Sigmoid colon (tissue), 7 donors: ENCODE results near the gene KCNJ5. TPM values are rescaled to one million over a fixed set of nuclear protein-coding genes. Genes with fewer than 3 reads are reported as not detected.

Experiments
- DNase-seq: peaks from one replicate; pipeline ENCODE4 v3.0.0-alpha.2; 2019
- H3K27ac ChIP-seq, 4 donors: fragments of 200-600 bp; sonication (generic); one replicate each; pipeline ENCODE4 v1.5.1; 2016 to 2019; ENCODE audit warnings: mild to moderate bottlenecking in 1 of 4
- H3K27me3 ChIP-seq, 3 donors: fragments of 200-600 bp; sonication (generic); one replicate each; pipeline ENCODE4 v1.5.1; 2019; ENCODE audit warnings: mild to moderate bottlenecking in 1 of 3
- H3K36me3 ChIP-seq, 4 donors: fragments of 200-600 bp; sonication (generic); one replicate each; pipeline ENCODE4 v1.5.1; 2016 to 2019
- H3K4me1 ChIP-seq, 4 donors: fragments of 200-600 bp; sonication (generic); one replicate each; pipeline ENCODE4 v1.5.1; 2017 to 2019
- H3K4me3 ChIP-seq, 4 donors: fragments of 200-600 bp; sonication (generic); one replicate each; pipeline ENCODE4 v1.5.1; 2017 to 2019; ENCODE audit warnings: mild to moderate bottlenecking in 2 of 4, moderate library complexity in 1 of 4
- H3K9me3 ChIP-seq, 4 donors: fragments of 200-600 bp in 3 of 4; sonication (generic) in 3 of 4; one replicate each; pipeline versions ENCODE4 v1.5.1 to v1.6.1; 2013 to 2019
- CTCF ChIP-seq, 4 experiments: fragments of 450-650 bp in 3 of 4; fragments of 200-600 bp in 1 of 4; IDR thresholded peaks; one replicate each; pipeline ENCODE4 v1.5.1; 2016 to 2019; ENCODE audit warnings: antibody characterized with exemption in 4 of 4, mild to moderate bottlenecking in 3 of 4, moderate library complexity in 2 of 4
- EP300 ChIP-seq, 4 donors: sonication (generic); formaldehyde crosslinking; IDR thresholded peaks; one replicate each; pipeline ENCODE4 v1.6.1; 2017; ENCODE audit warnings: antibody characterized with exemption in 4 of 4
- POLR2A ChIP-seq, 2 donors: fragments of 450-650 bp; IDR thresholded peaks; one replicate each; pipeline ENCODE4 v1.6.1; 2016; ENCODE audit warnings: antibody characterized with exemption in 2 of 2, mild to moderate bottlenecking in 2 of 2, moderate library complexity in 2 of 2
- POLR2AphosphoS5 ChIP-seq, 4 donors: sonication (generic); formaldehyde crosslinking; IDR thresholded peaks; one replicate each; pipeline ENCODE4 v1.6.1; 2017; ENCODE audit warnings: antibody characterized with exemption in 4 of 4
- WGBS, 2 donors: extraction: QIAGEN DNeasy Blood & Tissue Kit; methylation state at CpG; one replicate each; pipeline ENCODE4 v1.1.7; 2013; 5-methylcytosine and 5-hydroxymethylcytosine counted together
- intact Hi-C: fragments of 100-400 bp; cut with DNase I; formaldehyde crosslinking; loops from one replicate; pipeline ENCODE4 v1.15.1; 2023
- polyA plus RNA-seq, 3 donors: library from polyadenylated mRNA; stranded (reverse); fragments of 200-250 nt; gene quantifications; one replicate each; pipeline ENCODE4 v1.2.3, GENCODE V29; 2013
- total RNA-seq, 4 donors: library from RNA; depleted of rRNA; stranded (reverse); fragments of >200 nt; gene quantifications; one replicate each; pipeline ENCODE4 v1.1.0, GENCODE V29; 2016
- donor health status: healthy with polysubstance abuse.
- donor health status: Bipolar disorder and iron deficiency.
- donor health status: healthy.

KCNJ5 gene
- total and polyA plus RNA-seq, 7 donors = 0.58 to 4.7 (median 2.0) TPM; not detected in 1

DNA sequence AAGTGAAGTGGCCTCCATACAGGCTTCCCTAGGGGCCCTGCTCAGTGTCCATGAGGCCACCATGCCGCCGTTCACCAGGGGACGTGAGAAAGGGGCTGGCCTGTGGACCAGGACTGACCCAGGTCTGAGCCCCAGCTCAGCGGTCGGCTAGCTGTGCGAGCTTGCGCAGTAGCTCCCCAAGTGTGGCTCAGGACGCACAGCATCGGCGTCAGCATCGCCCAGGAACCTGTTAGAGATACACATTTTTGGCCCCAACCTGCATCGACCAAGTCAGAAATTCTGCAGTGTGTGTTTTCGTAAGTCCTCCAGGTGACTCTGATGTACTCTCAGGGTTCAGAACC is 51.1 kb downstream of the KCNJ5 start:
- intact Hi-C loops = no loop called here
- no peaks in the 10 kb centered on the region for H3K9me3 ChIP-seq
- no peaks in the 10 kb centered on the region for H3K4me1 ChIP-seq
- H3K4me3 ChIP-seq = no peak overlapping the region
- TF ChIP-seq POLR2A (IDR thresholded peaks at IDR 0.05) (no peak), POLR2AphosphoS5 (IDR thresholded peaks at IDR 0.05) (no peak), CTCF (IDR thresholded peaks at IDR 0.05) (no peak), EP300 (IDR thresholded peaks at IDR 0.05) (no peak)
- no peak for DNase-seq
- H3K27ac ChIP-seq = no peak overlapping the region
- no peaks in the 10 kb centered on the region for H3K27me3 ChIP-seq
- no peaks in the 10 kb centered on the region for H3K36me3 ChIP-seq
- WGBS, 2 donors = 95 to 97% methylated on average over 13 of the region's 13 CpGs

GRCh38 chr11:128942817-128943427 is 51.8 kb downstream of the KCNJ5 start, which contains the start of gene TP53AIP1:
TSS of gene TP53AIP1 (minus strand) at chr11:128942871. CDS start at chr11:128937818, 5,053 bp downstream.
- H3K27me3 ChIP-seq = no peaks in the 10 kb centered on the region
- intact Hi-C loops = no loop called here
- no peaks in the 10 kb centered on the region for H3K36me3 ChIP-seq
- no peaks in the 10 kb centered on the region for H3K9me3 ChIP-seq
- DNase-seq = no peak
- TF ChIP-seq POLR2AphosphoS5 (IDR thresholded peaks at IDR 0.05) (no peak), POLR2A (IDR thresholded peaks at IDR 0.05) (no peak), EP300 (IDR thresholded peaks at IDR 0.05) (no peak), CTCF (IDR thresholded peaks at IDR 0.05) (no peak)
- H3K4me1 ChIP-seq = no peaks in the 10 kb centered on the region
- WGBS, 2 donors = 94 to 96% methylated on average over 21 of the region's 21 CpGs
- no peak within 1 kb of the TSS for H3K27ac ChIP-seq
- H3K4me3 ChIP-seq = no peak within 1 kb of the TSS

- no peaks in the 10 kb centered on the region for H3K4me1 ChIP-seq
- H3K27ac ChIP-seq = no peak overlapping the region
- DNase-seq = no peak
- no peaks in the 10 kb centered on the region for H3K9me3 ChIP-seq
- 90 to 94% methylated on average over 16 of the region's 16 CpGs for WGBS, 2 donors
- intact Hi-C loops = no loop called here
- no peaks in the 10 kb centered on the region for H3K27me3 ChIP-seq
- H3K4me3 ChIP-seq = no peak overlapping the region
- TF ChIP-seq EP300 (IDR thresholded peaks at IDR 0.05) (no peak), POLR2A (IDR thresholded peaks at IDR 0.05) (no peak)
- no peaks in the 10 kb centered on the region for H3K36me3 ChIP-seq
These were observed 52.3 kb downstream of the KCNJ5 start for GRCh38 chr11:128943428-128943976.

GRCh38 chr11:128946648-128947047 is 55.5 kb downstream of the KCNJ5 start:
- H3K9me3 ChIP-seq = no peaks in the 10 kb centered on the region
- no peak overlapping the region for H3K27ac ChIP-seq
- H3K27me3 ChIP-seq = no peaks in the 10 kb centered on the region
- TF ChIP-seq CTCF (IDR thresholded peaks at IDR 0.05) (no peak), EP300 (IDR thresholded peaks at IDR 0.05) (no peak), POLR2A (IDR thresholded peaks at IDR 0.05) (no peak), POLR2AphosphoS5 (IDR thresholded peaks at IDR 0.05) (no peak)
- H3K36me3 ChIP-seq = no peaks in the 10 kb centered on the region
- no peak for DNase-seq
- no peak overlapping the region for H3K4me3 ChIP-seq
- H3K4me1 ChIP-seq = no peaks in the 10 kb centered on the region
- 19 to 70% methylated on average over 2 of the region's 2 CpGs for WGBS, 2 donors
- intact Hi-C loops = no loop called here

GRCh38 chr11:128947773-128948172 is 56.6 kb downstream of the KCNJ5 start:
- no peak for DNase-seq
- TF ChIP-seq CTCF (IDR thresholded peaks at IDR 0.05) (no peak), POLR2AphosphoS5 (IDR thresholded peaks at IDR 0.05) (no peak), EP300 (IDR thresholded peaks at IDR 0.05) (no peak), POLR2A (IDR thresholded peaks at IDR 0.05) (no peak)
- Histone ChIP-seq H3K27me3 (no peaks in the 10 kb centered on the region), H3K36me3 (no peaks in the 10 kb centered on the region), H3K9me3 (no peaks in the 10 kb centered on the region), H3K4me1 (no peaks in the 10 kb centered on the region), H3K4me3 (no peak overlapping the region), H3K27ac (no peak overlapping the region)
- WGBS, 2 donors = 86 to 90% methylated on average over 2 of the region's 2 CpGs
- intact Hi-C loops = no loop called here
